GM18508 (cell line): Measurements from ENCODE around the gene SIRT7.

Source experiments
- ATAC-seq: cut with Tn5 transposase; IDR thresholded peaks from one replicate; pipeline ENCODE4 v1.9.1; 2021; ENCODE audit warnings: moderate number of reproducible peaks; ENCODE audit not compliant: insufficient read depth, unreplicated experiment

The SIRT7 gene

GRCh38 chr17:81907219-81908145 is 10.5 kb downstream of the SIRT7 start:
- ATAC-seq = no peak

- no peak for ATAC-seq
These were observed 11.3 kb downstream of the SIRT7 start for GRCh38 chr17:81906476-81907218.

- no peak for ATAC-seq
These were observed 12.0 kb downstream of the SIRT7 start for GRCh38 chr17:81905993-81906392.

GRCh38 chr17:81905424-81905875 is 12.5 kb downstream of the SIRT7 start:
- no peak for ATAC-seq

- no peak for ATAC-seq
These were observed 13.2 kb downstream of the SIRT7 start for GRCh38 chr17:81904600-81905423.

- no peak for ATAC-seq
These were observed 13.9 kb downstream of the SIRT7 start for GRCh38 chr17:81903896-81904599.

- ATAC-seq = no peak
These were observed 14.6 kb downstream of the SIRT7 start for GRCh38 chr17:81903415-81903831.

- ATAC-seq = no peak
These were observed 15.1 kb downstream of the SIRT7 start for GRCh38 chr17:81902653-81903414.

GRCh38 chr17:81902023-81902652 is 15.8 kb downstream of the SIRT7 start, which contains the start of gene NPB:
Gene NPB, plus strand, starts transcription at chr17:81902238. Its CDS starts 40 bp downstream, at chr17:81902278.
- no peak for ATAC-seq

- no peak for ATAC-seq
These were observed 16.6 kb downstream of the SIRT7 start for GRCh38 chr17:81901167-81902022.

- ATAC-seq = no peak
These were observed 17.7 kb downstream of the SIRT7 start for GRCh38 chr17:81900181-81900820.

GRCh38 chr17:81899514-81900166 is 18.3 kb downstream of the SIRT7 start:
- no peak for ATAC-seq

GRCh38 chr17:81898885-81899284 is 19.1 kb downstream of the SIRT7 start:
- no peak for ATAC-seq

GRCh38 chr17:81898029-81898866 is 19.7 kb downstream of the SIRT7 start:
- ATAC-seq = no peak

GRCh38 chr17:81895400-81895799 is 22.6 kb downstream of the SIRT7 start:
- no peak for ATAC-seq

- no peak for ATAC-seq
These were observed 26.7 kb downstream of the SIRT7 start for GRCh38 chr17:81891303-81891552.
